A549 (cell line): Measurements from ENCODE around the gene SHC2. TPM values are rescaled to one million over a fixed set of nuclear protein-coding genes. Genes with fewer than 3 reads are reported as not detected.

ENCODE experiments used
- ATAC-seq, 2 experiments: fragments of 200-7000 bp in 1 of 2; fragments of >200 bp in 1 of 2; cut with Nextera tagmentation in 1 of 2; cut with Tn5 transposase in 1 of 2; 3 replicates each; pipeline versions ENCODE4 v1.8.0 to v1.9.1; 2018 to 2020; ENCODE audit warnings: mild to moderate bottlenecking in 1 of 2, moderate library complexity in 1 of 2
- CTCF ChIA-PET: fragments of 300-600 bp; sonication (Branson Sonifier 250); formaldehyde crosslinking; extraction: SDS; loops from one replicate; lab custom pipeline; 2021; ENCODE audit warnings: antibody characterized with exemption, inconsistent platforms; lab: Yijun Ruan, JAX
- POLR2A ChIA-PET: fragments of 350-600 bp; formaldehyde crosslinking; extraction: SDS; loops from one replicate; lab custom pipeline; 2021; ENCODE audit warnings: antibody characterized with exemption, inconsistent platforms; lab: Yijun Ruan, JAX
- DNase-seq, 2 experiments: peaks; one replicate each; pipeline versions ENCODE4 v3.0.0 to v3.0.0-alpha.2; 2011 to 2016; ENCODE audit warnings: low read depth in 1 of 2, low spot score in 1 of 2
- FAIRE-seq: peaks from 2 replicates; lab custom pipeline; 2011; peaks lifted over from hg19 to GRCh38; lab: Jason Lieb, UNC
- H3K27ac ChIP-seq, 2 experiments: fragments of >200 bp; sonication (Bioruptor Twin); formaldehyde crosslinking; 3 replicates each; pipeline ENCODE4 v1.5.1; 2016 to 2017
- H3K4me1 ChIP-seq: fragments of >200 bp; sonication (Bioruptor Twin); formaldehyde crosslinking; 3 replicates; pipeline ENCODE4 v1.6.1; 2016
- H3K4me2 ChIP-seq: fragments of >200 bp; sonication (Bioruptor Twin); formaldehyde crosslinking; 3 replicates; pipeline ENCODE4 v1.6.1; 2016
- H3K4me3 ChIP-seq: fragments of >200 bp; sonication (Bioruptor Twin); formaldehyde crosslinking; 3 replicates; pipeline ENCODE4 v1.5.1; 2016
- H3K9me3 ChIP-seq: fragments of >200 bp; sonication (Bioruptor Twin); formaldehyde crosslinking; 3 replicates; pipeline ENCODE4 v1.6.1; 2016
- BHLHE40 ChIP-seq: IDR thresholded peaks from 2 replicates; pipeline ENCODE4 v1.6.1; 2012; ENCODE audit warnings: low read depth, low read length, inconsistent platforms
- CTCF ChIP-seq: fragments of >200 bp; sonication (Bioruptor Twin); formaldehyde crosslinking; IDR thresholded peaks from 3 replicates; pipeline ENCODE4 v1.5.1; 2016
- EHF ChIP-seq: fragments of 250-450 bp; sonication (Bioruptor Pico); IDR thresholded peaks from 2 replicates; pipeline ENCODE4 v1.5.0; 2020; ENCODE audit warnings: mild to moderate bottlenecking
- EHMT2 ChIP-seq: fragments of 200-600 bp; sonication (generic); IDR thresholded peaks from 2 replicates; pipeline ENCODE4 v1.6.1; 2016; ENCODE audit warnings: antibody characterized with exemption, low read depth, mild to moderate bottlenecking, moderate library complexity
- FOSB ChIP-seq: fragments of 250-450 bp; sonication (Bioruptor Pico); IDR thresholded peaks from 2 replicates; pipeline ENCODE4 v1.5.0; 2020; ENCODE audit warnings: mild to moderate bottlenecking, moderate library complexity
- FOSL2 ChIP-seq, 2 experiments: fragments of 450-650 bp in 1 of 2; fragments of >200 bp in 1 of 2; sonication (Bioruptor Twin) in 1 of 2; formaldehyde crosslinking; IDR thresholded peaks; 2 replicates each; pipeline versions ENCODE4 v1.5.0 to v1.6.1; 2016 to 2020; ENCODE audit warnings: mild to moderate bottlenecking in 1 of 2, moderate library complexity in 1 of 2
- HEYL ChIP-seq: fragments of 250-450 bp; sonication (Bioruptor Pico); IDR thresholded peaks from 2 replicates; pipeline ENCODE4 v1.8.0; 2021; ENCODE audit warnings: mild to moderate bottlenecking, moderate library complexity
- JUN ChIP-seq, 2 experiments: fragments of >200 bp; sonication (Bioruptor Twin); formaldehyde crosslinking; IDR thresholded peaks; 2 replicates in 1 of 2; 3 replicates in 1 of 2; pipeline ENCODE4 v1.6.1; 2016 to 2017
- KDM1A ChIP-seq: fragments of 200-600 bp; sonication (generic); IDR thresholded peaks from 2 replicates; pipeline ENCODE4 v1.6.1; 2016; ENCODE audit warnings: low read depth, mild to moderate bottlenecking
- MAZ ChIP-seq: fragments of 150-350 bp; IDR thresholded peaks from 2 replicates; pipeline ENCODE4 v1.6.1; 2014; ENCODE audit warnings: antibody characterized with exemption, low read depth, low read length, borderline replicate concordance
- MYC ChIP-seq: IDR thresholded peaks from 2 replicates; pipeline ENCODE4 v1.6.1; 2012; ENCODE audit warnings: mild to moderate bottlenecking, inconsistent platforms, low read length, improper control_type of control experiment, borderline replicate concordance
- PBX3 ChIP-seq: IDR thresholded peaks from 2 replicates; pipeline ENCODE4 v1.6.1; 2012
- POLR2A ChIP-seq: IDR thresholded peaks from 2 replicates; pipeline ENCODE4 v1.6.1; 2012; ENCODE audit warnings: mild to moderate bottlenecking, low read length
- RARB ChIP-seq: fragments of 250-450 bp; sonication (Bioruptor Pico); IDR thresholded peaks from 2 replicates; pipeline ENCODE4 v1.8.0; 2021; ENCODE audit warnings: mild to moderate bottlenecking, moderate library complexity
- RNF2 ChIP-seq: fragments of 200-600 bp; sonication (generic); IDR thresholded peaks from 2 replicates; pipeline ENCODE4 v1.6.1; 2016; ENCODE audit warnings: low read depth, mild to moderate bottlenecking, antibody characterized with exemption, moderate library complexity, borderline replicate concordance
- ZC3H11A ChIP-seq: fragments of 450-650 bp; IDR thresholded peaks from 2 replicates; pipeline ENCODE4 v1.6.1; 2014; ENCODE audit warnings: antibody characterized with exemption, mild to moderate bottlenecking
- ZFP36 ChIP-seq: fragments of 450-650 bp; IDR thresholded peaks from 2 replicates; pipeline ENCODE4 v1.6.1; 2014; ENCODE audit warnings: borderline replicate concordance; ENCODE audit not compliant: partially characterized antibody
- WGBS: methylation state at CpG from one replicate; pipeline ENCODE4 v1.1.6; 2017; ENCODE audit errors: missing lambda C conversion rate; 5-methylcytosine and 5-hydroxymethylcytosine counted together
- polyA plus RNA-seq, 4 experiments: library from polyadenylated mRNA; depleted of rRNA in 3 of 4; stranded (reverse); fragments of >200 nt; fragmentation: RNase III in 1 of 4; extraction: RNeasy Plus Mini Kit Qiagen cat#74134 plus additional on column Dnase treatment in 1 of 4; gene quantifications; 2 replicates in 3 of 4; 3 replicates in 1 of 4; pipeline ENCODE4 v1.2.3, GENCODE V29; 2011 to 2017
- TF ChIP-seq, protein P1 (sequence below): fragments of 200-600 bp; sonication (generic); IDR thresholded peaks from 2 replicates; pipeline ENCODE4 v1.6.1; 2016; ENCODE audit warnings: antibody characterized with exemption, mild to moderate bottlenecking, moderate library complexity
- TF ChIP-seq, protein P2 (sequence below): fragments of >200 bp; sonication (Bioruptor Twin); formaldehyde crosslinking; IDR thresholded peaks from 3 replicates; pipeline ENCODE4 v1.6.1; 2016

Gene SHC2
- polyA plus RNA-seq, 2 of the 4 experiments (the other 2 are of a cell fraction): 0.36 to 0.58 TPM

GRCh38 chr19:504616-505015 lies 43.8 kb upstream of the SHC2 start:
- peaks cover 4% of the 10 kb centered on the region; the same call in 1 of the 3 replicates for H3K4me1 ChIP-seq
- ATAC-seq (no peak), DNase-seq (no peak), FAIRE-seq (no peak)
- ChIA-PET CTCF (interaction anchor here (0.7 to 1.5 kb wide), 3 partner anchors 9 to 28 kb away, joined by 3 to 8 read pairs (median 3); partner anchors contain the start of gene MADCAM1), POLR2A (no interaction called here)
- no peaks in the 10 kb centered on the region for H3K9me3 ChIP-seq
- H3K27ac ChIP-seq: no peak overlapping the region
- H3K4me3 ChIP-seq: no peak overlapping the region
- no peak overlapping the region for H3K4me2 ChIP-seq
- 83% methylated on average over 3 of the region's 14 CpGs for WGBS
- no peak for TF ChIP-seq FOSB (CRISPR knock-in tag)
- no peak for TF ChIP-seq KDM1A
- no peak for TF ChIP-seq RARB (CRISPR knock-in tag)
- no peak for TF ChIP-seq ZC3H11A
- TF ChIP-seq MAZ: no peak
- no peak for TF ChIP-seq POLR2A
- TF ChIP-seq, protein P1, sequence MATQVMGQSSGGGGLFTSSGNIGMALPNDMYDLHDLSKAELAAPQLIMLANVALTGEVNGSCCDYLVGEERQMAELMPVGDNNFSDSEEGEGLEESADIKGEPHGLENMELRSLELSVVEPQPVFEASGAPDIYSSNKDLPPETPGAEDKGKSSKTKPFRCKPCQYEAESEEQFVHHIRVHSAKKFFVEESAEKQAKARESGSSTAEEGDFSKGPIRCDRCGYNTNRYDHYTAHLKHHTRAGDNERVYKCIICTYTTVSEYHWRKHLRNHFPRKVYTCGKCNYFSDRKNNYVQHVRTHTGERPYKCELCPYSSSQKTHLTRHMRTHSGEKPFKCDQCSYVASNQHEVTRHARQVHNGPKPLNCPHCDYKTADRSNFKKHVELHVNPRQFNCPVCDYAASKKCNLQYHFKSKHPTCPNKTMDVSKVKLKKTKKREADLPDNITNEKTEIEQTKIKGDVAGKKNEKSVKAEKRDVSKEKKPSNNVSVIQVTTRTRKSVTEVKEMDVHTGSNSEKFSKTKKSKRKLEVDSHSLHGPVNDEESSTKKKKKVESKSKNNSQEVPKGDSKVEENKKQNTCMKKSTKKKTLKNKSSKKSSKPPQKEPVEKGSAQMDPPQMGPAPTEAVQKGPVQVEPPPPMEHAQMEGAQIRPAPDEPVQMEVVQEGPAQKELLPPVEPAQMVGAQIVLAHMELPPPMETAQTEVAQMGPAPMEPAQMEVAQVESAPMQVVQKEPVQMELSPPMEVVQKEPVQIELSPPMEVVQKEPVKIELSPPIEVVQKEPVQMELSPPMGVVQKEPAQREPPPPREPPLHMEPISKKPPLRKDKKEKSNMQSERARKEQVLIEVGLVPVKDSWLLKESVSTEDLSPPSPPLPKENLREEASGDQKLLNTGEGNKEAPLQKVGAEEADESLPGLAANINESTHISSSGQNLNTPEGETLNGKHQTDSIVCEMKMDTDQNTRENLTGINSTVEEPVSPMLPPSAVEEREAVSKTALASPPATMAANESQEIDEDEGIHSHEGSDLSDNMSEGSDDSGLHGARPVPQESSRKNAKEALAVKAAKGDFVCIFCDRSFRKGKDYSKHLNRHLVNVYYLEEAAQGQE: no peak
- no peak for TF ChIP-seq CTCF
- no peak for TF ChIP-seq EHMT2
- TF ChIP-seq BHLHE40: no peak
- no peak for TF ChIP-seq RNF2
- no peak for TF ChIP-seq JUN (IDR thresholded peaks at IDR 0.05)
- no peak for TF ChIP-seq ZFP36
- TF ChIP-seq, protein P2, sequence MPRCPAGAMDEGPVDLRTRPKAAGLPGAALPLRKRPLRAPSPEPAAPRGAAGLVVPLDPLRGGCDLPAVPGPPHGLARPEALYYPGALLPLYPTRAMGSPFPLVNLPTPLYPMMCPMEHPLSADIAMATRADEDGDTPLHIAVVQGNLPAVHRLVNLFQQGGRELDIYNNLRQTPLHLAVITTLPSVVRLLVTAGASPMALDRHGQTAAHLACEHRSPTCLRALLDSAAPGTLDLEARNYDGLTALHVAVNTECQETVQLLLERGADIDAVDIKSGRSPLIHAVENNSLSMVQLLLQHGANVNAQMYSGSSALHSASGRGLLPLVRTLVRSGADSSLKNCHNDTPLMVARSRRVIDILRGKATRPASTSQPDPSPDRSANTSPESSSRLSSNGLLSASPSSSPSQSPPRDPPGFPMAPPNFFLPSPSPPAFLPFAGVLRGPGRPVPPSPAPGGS: no peak
- TF ChIP-seq PBX3: no peak
- TF ChIP-seq FOSL2 (IDR thresholded peaks at IDR 0.05): no peak
- no peak for TF ChIP-seq FOSL2 (CRISPR knock-in tag; IDR thresholded peaks at IDR 0.05)

DNA sequence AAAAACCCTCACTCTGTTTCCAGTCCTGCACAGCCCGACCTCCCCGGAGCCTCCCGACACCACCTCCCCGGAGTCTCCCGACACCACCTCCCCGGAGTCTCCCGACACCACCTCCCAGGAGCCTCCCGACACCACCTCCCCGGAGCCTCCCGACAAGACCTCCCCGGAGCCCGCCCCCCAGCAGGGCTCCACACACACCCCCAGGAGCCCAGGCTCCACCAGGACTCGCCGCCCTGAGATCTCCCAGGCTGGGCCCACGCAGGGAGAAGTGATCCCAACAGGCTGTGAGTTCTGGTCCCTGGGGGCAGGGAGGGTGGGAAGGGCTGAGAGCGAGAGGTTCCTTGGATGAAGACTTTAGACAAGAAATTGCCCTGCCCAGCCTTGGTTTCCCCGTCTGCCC lies 40.8 kb upstream of the SHC2 start:
- ATAC-seq (no peak), FAIRE-seq (no peak), DNase-seq (no peak)
- CTCF ChIA-PET: no interaction called here
- Histone ChIP-seq H3K4me1 (no peaks in the 10 kb centered on the region), H3K9me3 (no peaks in the 10 kb centered on the region), H3K4me2 (no peak overlapping the region), H3K4me3 (no peak overlapping the region), H3K27ac (no peak overlapping the region)
- TF ChIP-seq EHF (CRISPR knock-in tag) (no peak), KDM1A (no peak), MYC (no peak), HEYL (no peak)
- 85% methylated on average over 7 of the region's 17 CpGs for WGBS
- POLR2A ChIA-PET: no interaction called here
